ENCODE results near the gene CACNB2.

CACNB2 gene

DNA sequence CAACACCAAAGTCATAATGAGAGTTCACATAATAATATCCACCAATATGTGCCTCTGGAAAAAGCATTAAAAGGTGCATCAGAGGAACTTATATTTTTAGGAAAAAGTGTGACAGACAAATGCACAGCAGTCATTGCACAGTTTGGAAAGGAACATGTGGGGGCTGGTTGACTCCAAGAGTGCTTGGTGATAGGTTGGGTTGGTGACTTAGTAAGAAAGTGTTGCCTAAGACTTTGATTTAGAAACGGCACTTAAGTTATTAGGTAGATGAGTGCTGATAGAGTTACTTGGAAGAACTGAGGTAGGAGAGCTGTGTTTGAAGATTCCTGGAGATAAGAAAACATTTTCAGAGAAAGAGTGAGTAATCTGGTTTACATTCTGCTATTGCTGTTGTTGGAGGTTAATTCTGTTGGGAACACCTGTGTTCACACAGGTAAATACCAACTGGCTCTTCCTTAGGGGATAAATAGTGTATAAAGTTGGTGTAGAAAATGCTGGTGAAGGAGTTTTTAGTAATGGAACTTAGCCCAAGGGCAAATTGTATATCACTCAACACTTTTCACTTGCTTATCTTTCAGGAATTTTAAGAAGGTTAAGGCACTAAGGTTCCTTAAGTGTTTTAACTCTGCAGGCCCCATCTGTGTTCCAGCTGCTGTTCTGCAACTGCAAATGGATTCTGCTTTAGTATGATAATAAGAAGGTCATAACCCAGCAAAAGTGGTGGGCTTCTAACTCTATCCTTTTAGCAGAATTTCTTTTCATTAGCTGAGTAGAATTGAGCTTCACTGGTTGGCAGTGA is 315.1 kb downstream of the CACNB2 start:
- DNase-seq (ENCODE audit: low read depth): no peak

DNA sequence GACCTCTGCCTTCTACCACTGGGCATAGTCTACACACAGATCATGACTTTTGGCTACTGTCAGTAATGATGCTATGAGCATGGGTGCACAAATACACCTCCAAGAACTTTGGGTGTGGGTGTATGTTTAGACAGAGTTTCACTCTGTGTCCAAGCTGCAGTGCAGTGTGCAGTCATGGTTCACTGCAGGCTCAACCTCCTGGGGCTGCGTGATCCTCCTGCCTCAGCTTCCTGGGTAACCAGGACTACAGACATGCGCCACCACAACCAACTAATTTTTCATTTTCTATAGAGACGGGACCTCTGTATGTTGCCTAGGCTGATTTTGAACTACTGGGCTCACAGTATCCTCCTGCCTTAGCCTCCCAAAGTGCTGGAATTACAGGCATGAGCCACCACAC is 316.8 kb downstream of the CACNB2 start:
- DNase-seq (ENCODE audit: low read depth): no peak

DNA sequence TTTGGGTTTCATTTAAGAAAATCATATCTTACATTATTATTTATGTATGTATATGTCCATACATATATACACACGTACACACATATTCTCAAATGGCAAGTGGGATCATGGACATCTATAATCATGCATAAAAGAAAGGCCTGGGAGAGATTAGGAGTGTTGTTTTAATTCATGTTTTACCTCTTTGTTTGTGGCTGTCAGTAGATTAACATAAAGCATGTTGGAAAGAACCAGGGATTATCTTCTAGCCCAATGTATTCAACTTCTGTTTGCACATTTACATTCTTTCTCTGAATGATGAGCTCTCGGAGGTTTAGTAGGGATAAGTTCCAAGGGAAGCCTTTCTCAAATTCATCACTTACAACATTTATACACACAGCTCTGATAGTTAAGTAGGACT is 319.8 kb downstream of the CACNB2 start:
- DNase-seq (ENCODE audit: low read depth): no peak

DNA sequence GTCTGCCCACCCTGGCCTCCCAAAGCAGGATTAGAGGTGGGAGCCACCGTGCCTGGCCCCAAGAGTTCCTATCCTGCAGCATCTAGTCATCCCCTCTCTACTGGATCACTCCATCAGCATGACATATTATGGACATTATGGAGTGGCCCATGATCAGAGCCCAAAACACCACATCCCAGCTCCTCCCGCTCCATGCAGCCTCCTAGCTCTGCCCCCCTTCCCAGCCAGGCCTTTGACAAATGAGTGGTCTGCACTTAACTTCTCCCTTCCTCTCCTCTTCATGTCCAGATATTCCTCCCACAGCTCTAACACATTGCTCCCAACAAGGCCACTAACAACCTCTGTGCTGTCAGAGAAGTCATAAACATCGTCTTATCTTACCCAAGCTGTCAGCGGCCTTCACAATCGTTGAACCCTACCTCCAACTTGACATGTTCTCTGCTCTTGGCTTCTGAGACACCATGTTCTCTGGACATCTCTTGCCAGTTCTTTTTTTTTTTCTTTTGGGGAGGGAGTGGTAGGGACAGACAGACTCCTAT is 323.5 kb downstream of the CACNB2 start:
- DNase-seq (ENCODE audit: low read depth): no peak

DNA sequence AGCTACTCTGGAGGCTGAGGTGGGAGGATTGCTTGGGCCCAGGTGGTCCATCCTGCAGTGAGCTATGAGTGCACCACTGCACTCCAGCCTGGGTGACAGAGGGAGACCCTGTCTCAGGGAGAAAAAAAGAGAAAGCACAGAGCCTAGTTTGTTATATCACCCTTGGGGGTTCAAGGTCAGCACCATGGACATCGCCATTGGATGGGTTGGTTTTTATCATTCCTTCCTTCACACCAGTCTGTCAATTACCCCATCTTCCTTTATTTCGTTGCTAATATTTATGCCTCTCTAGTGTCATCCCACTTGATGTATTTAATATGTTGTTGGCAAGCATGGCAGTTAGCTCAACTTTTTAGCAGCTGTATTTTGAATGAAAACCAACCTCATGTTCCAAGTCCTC is 328.9 kb downstream of the CACNB2 start:
- no peak for DNase-seq (ENCODE audit: low read depth)

DNA sequence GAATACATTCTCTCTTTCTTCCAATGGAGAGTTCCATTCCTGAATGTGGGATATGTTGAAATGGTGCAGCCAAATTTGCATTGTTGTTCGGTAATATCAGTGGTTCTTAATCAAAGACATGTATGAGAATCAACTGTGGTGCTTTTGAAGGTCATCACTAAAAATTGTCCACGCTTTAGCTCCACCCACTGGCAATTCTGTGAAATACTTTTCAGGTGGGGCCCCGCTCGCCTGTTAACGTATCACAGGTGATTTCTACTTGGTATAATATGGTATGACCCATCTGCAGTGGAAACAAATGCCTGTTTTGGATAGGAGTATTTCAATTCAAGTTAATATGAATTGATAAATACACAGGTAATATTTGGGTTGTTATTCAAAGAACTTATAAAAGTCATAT is 332.8 kb downstream of the CACNB2 start:
- DNase-seq (ENCODE audit: low read depth): no peak

DNA sequence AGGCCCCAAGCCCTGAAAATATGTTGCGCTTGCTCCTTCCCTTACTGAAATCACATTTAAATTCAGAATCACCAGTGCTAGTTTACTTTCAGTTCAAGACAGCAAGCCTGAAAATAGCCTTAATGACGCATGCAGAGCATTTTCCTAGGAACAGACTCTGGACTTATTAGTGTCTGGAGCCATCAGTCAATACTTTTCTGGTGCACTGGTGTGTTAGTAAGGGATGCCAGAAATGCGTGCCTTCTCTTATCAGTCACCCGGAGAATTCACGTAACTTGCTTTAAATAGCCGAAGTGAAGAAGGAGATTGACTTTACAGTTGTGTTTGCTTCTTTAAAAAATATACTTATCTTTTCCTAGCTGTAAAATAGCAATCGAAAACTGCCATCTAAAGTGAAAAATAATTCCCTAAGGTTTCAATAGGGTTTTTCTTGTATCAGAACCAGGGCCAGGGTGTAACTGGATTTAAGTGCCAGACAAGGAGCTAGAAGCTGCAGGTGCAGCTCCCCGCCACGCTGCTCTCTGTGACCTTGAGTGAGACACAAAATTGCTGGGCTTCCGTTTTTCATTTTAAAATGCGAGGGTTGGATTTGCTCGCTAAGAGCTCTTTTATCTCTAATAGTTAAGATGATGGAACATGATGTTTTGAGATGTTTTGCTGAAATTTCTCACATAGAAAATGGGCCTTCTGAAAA is 333.3 kb downstream of the CACNB2 start:
- no peak for DNase-seq (ENCODE audit: low read depth)

DNA sequence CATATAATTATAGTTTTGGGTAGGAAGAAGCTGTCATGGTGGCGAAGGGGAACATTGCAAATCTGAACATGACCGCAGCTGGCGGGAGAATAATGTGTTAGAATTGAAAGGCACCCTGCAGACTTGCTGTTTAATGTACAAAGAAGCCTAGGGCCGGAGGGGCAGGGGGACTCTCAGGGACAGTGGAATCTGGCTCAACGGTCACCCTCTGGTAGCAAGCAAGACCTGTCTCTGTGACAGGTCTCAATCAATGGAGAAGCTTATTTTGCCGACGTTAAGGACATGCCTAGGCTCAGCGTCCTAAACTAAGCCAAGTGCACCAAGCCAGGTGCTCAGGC is 333.9 kb downstream of the CACNB2 start:
- no peak for DNase-seq (ENCODE audit: low read depth)

GRCh38 chr10:18476076-18476647 is 335.9 kb downstream of the CACNB2 start:
- DNase-seq (ENCODE audit: low read depth): no peak

DNA sequence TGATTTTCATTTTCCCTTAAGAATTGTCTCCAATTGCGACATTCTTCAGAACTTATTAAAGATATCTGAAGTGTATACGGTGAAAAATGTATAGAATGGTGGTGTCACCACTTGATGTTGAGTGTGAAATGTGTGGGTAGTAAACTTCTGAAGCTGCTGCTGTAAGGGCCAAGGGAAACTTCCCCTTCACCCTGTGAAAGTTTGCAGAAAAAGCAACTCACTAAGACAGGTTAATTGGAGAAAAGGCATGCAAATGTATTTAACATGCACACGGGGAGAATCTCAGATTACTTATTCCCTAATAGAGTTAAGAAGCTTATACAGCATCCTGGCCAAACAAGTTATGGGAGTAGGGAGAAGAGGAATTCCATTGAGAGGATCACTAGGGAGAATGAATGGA is 338.1 kb downstream of the CACNB2 start:
- DNase-seq (ENCODE audit: low read depth): no peak

- no peak for DNase-seq (ENCODE audit: low read depth)
These were observed 339.3 kb downstream of the CACNB2 start for GRCh38 chr10:18479502-18479901.

- no peak for DNase-seq (ENCODE audit: low read depth)
These were observed 343.4 kb downstream of the CACNB2 start for GRCh38 chr10:18483516-18484186.

DNA sequence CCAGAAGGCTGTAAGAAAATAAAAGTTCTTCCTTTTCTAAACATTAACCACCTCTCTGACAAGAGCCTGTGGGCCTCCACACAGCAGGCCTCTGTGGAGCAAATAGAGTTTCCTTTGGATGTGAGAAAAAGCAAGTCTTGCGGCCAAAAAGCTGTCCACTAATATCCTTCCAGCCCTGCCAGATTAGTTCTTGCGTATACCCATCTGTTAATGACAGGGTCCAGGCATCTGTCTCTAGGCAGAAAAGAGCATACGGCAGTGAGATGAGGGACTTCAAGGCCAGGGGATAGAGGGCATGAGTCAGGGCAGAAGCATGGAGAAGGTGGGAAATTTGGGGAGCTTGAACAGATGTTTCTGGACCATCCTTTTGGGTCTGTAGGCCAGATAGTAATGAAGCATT is 346.2 kb downstream of the CACNB2 start:
- DNase-seq (ENCODE audit: low read depth): no peak

GRCh38 chr10:18490755-18491154 is 350.5 kb downstream of the CACNB2 start:
- no peak for DNase-seq (ENCODE audit: low read depth)

DNA sequence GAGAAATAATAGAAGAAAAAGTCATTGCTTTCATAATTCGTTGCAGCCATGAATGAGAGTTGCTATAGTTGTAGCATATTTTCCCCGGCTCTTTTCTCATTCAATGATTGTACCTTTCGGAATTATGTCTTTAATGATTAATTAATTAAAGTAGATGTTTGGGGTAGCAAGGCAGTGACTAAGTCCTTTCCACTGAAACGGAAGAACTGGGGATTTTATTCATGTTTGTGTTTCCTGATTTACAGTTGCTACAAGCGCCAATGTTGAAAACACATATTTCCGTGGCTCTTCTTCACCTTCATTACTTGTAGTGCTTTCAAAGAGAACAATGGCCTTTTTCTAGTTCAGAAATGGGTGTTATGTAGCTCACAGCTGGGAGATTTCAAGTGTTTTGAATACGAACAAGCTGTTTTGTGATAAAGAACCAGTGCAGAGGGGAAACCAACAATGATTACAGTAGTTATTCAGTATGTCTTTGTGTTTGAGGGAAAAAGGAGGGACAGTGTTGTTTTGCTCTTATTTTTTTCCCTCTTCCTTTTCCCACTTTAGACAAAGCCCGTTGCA is 357.7 kb downstream of the CACNB2 start:
- no peak for DNase-seq (ENCODE audit: low read depth)

DNA sequence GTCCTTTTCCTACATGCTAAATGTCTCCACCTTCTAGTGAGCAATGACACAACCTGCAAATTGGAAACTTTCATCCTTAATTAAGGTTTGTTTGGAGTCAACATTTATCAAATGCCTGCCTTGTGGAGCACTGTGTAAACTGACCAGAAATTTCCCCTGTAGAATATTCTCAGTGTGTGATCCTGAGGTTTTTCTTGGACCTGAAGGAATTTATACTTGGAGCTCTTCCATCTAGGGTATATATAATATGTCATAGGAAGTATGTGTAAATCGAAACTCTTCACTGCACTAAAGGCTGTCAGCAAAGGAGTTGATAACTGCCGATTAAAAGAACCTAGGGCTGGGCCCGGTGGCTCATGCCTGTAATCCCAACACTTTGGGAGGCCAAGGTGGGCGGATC is 358.8 kb downstream of the CACNB2 start:
- DNase-seq (ENCODE audit: low read depth): no peak

DNA sequence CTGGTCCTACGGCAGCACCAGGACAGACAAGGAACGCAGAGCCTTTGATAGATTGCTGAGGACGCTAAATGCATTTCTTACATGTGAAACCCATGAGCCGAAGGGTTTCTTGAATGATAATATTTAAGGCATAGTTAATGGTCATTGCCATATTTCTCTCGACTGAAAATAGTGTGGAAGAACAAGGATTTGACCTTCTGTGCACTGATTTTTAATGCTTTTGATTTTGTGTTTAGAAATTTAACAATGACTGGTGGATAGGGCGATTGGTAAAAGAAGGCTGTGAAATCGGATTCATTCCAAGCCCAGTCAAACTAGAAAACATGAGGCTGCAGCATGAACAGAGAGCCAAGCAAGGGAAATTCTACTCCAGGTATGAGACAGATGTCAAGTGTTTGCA is 360.4 kb downstream of the CACNB2 start:
- no peak for DNase-seq (ENCODE audit: low read depth)

- DNase-seq (ENCODE audit: low read depth): no peak
These were observed 361.0 kb downstream of the CACNB2 start for GRCh38 chr10:18501198-18501597.

GRCh38 chr10:18501629-18502028 is 361.4 kb downstream of the CACNB2 start:
- no peak for DNase-seq (ENCODE audit: low read depth)

- no peak for DNase-seq (ENCODE audit: low read depth)
These were observed 363.9 kb downstream of the CACNB2 start for GRCh38 chr10:18504161-18504560.

DNA sequence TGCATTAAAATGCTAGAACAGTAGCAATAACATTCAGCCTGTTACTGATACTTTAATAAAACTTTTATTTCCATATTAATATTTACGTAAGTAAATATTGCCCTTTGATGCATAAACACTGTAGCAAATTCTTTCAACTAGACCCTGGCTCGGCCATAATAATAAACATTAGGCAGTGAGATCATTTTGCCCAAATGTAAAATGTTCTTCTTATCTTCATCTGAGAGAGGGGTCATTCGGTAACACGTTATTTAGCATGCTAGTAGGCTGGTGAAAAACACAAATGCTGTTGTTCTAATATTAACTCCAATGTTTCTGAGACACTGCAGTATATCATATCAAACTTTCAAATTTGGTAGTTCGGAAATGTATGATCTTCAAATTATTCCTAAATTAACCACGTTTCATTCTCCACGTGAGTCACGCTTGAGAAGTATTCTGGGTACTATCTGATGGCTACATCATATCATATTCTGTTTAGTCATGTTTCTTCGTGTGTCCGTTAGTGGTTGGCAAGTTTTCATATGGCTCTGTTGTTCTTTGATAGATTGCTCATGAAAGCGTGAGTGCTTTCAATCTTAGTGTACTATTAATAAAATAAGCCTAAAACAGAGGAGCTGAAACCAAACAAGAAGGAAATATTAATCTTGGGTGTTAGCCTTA is 365.4 kb downstream of the CACNB2 start:
- DNase-seq (ENCODE audit: low read depth): no peak

GRCh38 chr10:18508587-18508986 is 368.4 kb downstream of the CACNB2 start:
- DNase-seq (ENCODE audit: low read depth): no peak
